ENCODE results near the gene EMP3.
"Not testable (repeated sequence)": the region's sequence is repeated elsewhere in the genome, so short reads cannot be mapped to it uniquely, and the experiment has no call there.

EMP3 gene

DNA sequence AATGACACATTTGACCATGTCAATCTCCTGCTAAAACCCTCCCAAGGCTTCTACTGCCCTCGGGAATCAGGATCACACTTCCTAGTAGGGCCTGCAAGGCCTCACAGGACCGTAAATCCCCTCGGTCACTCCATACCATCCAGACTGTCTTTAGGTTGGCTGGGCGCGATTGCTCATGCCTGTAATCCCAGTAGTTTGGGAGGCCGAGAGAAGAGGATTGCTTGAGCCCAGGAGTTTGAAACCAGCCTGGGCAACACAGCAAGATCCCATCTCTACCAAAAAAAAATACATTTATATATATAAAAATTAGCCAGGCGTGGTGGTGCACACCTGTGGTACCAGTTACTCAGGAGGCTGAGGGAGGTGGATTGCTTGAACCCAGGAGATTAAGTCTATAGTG is 23.4 kb downstream of the EMP3 start:
- no peak for DNase-seq

DNA sequence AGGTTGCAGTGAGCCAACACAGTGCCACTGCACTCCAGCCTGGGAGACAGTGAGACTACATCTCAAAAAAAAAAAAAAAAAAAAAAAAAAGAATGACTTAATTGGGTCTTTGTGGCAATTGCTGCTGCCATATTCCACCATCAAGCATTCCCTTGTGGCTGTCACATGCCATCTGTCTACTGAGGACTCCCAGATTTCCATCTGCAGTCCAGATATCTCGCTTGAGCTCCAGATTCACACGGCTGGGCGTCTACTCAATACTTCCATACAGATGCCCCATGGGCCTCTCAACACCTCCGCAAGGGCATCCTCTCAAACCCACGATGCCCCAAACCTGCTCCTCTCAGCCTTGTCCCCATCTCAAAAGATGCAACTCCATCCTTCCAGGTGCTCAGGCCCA is 25.5 kb downstream of the EMP3 start:
- DNase-seq: no peak

- DNase-seq: no peak
Observed at GRCh38 chr19:48351341-48351752, 26.0 kb downstream of the EMP3 start.

GRCh38 chr19:48353677-48354076 is 28.3 kb downstream of the EMP3 start:
- DNase-seq: no peak

- DNase-seq: no peak
Observed at GRCh38 chr19:48354332-48354992, 29.1 kb downstream of the EMP3 start.

GRCh38 chr19:48355365-48355954 is 30.1 kb downstream of the EMP3 start:
- no peak for DNase-seq

- DNase-seq: no peak
Observed at GRCh38 chr19:48359123-48359522, 33.8 kb downstream of the EMP3 start.

DNA sequence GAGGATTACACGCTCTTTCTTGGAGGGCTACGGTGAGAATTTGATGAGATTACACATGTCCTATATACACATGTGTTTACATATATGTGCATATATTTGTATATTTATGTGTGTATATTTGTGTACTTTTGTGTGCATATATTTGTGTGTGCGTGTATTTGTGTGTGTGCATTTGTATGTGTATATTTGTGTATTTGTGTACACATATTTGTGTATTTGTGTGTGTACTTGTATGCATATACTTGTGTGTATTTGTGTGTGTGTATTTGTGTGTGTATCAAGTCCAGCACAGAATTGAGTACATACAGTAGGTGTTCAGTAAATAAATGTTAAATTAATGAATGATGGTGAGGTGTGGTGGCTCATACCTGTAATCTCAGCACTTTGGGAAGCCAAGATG is 36.6 kb downstream of the EMP3 start:
- no peak for DNase-seq

DNA sequence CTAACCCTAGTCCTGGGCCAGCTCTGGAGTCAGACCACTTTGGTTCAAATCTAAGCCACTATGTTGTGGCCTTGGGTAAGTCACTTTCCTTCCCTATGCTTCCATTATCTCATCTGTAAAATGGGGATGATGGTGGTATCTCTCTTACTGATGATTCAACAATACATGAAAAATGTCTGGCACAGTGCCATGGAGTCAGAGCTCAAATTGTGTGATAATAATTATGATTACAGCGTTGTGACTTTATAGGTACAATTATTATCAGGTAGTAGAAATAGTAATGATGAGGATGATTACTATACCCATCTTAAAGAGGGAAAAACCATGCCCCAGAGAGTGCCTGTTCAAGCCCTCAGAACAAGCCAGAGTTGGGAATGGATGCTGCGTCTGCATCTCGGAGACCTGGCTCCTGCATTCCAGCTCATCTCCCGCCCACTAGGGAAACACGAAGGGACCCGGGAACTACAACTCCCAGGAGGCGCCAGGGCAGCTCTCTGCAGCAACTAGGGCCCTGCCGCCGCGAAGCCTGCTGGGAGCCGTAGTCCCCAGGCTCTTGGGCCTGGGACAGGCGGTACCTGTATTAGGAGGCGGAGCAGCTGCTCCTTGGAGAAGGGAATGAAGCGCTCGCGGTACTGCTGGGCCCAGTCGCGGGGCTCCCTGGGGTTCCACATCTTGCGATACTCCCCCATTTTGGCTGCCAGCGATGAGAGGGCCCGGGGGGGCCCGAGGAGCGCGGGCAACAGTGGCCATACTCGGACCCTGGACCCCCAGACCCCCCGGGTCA is 37.6 kb downstream of the EMP3 start:
- DNase-seq: peak; percentile 72

- no peak for DNase-seq
Observed at GRCh38 chr19:48363500-48363809, 38.1 kb downstream of the EMP3 start.

DNA sequence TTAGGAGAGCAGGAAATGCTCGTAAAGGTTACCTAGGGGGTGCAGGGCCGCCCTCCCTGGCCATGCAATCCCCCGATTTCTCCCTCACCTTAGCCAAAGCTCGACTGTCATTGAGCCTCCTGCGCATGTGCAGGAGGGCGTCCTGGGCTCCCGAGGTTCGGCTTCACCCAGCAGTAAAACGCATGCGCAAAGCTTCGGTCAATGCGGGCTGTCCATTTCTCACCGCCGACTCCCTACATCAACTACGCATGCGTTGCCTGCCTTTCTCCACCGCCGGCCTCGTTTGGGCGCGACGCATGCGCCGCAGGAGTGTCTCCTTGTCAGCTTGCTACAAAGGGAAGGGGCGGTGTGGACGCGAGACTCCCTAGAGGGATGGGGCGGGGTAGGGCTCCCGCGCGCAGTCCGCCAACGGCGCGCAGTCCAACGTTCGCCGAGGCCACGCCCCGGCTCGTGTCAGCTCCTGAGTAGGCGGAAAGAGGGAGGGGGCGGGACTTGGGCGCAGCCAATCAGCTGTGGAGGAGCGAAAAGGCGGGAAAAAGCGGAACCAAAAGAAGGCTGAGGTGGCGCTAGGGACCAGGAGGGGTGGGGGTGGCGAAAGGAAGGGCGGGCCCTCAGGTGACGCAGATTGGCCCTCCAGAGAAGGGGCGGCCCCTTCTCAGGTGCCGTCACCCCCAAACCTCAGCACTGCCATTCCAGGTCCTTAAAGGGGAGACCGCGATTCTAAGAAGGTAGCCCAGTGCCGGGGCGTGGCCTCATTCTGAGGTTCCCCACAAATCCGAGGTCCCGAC is 38.7 kb downstream of the EMP3 start, which contains the start of the genes SYNGR4 and TMEM143:
Gene SYNGR4, plus strand, starts transcription at position 558 of the 788 bp plus-strand sequence. CDS start 1,476 bp downstream, outside the sequence.
Gene TMEM143, minus strand, starts transcription at position 131 of the 788 bp plus-strand sequence. Its CDS starts 20 bp downstream, at position 111.
- peak; percentile 98 for DNase-seq

GRCh38 chr19:48364598-48365348 is 39.4 kb downstream of the EMP3 start:
- no peak for DNase-seq

DNA sequence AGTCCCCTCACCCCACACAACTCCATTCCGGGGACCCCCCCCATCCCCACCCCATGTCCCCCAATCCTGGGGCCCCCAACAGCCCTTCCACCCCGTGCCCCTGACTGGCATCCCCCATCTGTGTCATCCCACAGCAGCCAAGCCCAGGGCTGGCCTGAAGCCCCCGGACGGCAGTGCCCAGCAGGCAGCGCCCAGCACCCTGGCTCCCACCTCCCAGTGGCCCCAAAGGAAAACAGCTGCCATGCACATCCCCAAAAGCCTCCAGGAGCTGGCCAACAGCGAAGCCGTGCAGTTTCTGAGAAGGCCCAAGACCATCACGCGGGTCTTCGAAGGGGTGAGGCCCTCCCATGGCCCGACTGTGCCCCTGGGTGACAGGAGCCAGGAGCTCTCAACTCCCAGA is 40.2 kb downstream of the EMP3 start:
- no peak for DNase-seq

DNA sequence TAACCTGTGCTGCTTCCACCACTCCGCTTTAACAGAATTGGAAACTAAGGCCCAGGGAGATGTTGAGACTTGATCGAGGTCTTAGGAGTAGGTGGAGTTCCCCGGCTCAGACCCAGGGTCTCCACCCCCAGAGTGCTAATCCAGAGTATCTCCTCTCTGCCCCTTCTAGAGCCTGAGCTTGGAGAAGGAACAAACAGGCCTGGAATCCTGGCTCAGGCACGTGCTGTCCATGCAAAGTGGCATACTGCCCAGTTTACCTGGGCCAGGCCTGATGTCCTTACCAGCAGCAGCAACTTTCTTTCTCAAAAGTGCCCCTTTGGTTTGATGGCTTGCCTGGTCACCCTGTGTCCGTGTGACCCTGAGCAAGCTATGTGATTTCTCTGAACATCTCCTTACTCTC is 42.5 kb downstream of the EMP3 start:
- no peak for DNase-seq

- DNase-seq: no peak
Observed at GRCh38 chr19:48368936-48369335, 43.6 kb downstream of the EMP3 start.

DNA sequence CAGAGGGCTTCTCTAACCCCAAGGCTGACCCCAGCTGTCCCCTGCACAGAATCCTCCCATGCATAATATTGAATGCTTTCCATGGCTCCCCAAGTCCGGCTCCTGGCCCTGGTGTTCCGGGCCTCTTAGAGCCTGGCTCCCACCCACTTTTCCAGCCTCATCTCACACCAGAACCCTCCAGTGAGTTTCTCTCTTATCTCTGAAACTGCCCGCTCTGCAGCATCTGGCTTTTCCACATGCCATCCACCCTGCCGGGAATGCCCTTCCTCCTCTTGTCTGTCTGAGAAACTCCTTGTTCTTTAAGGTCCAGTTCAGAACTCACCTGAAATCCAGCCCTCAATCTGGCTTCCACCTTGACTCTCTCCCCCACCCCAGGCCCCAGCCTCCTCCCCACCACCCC is 45.6 kb downstream of the EMP3 start:
- no peak for DNase-seq

- DNase-seq: no peak
Observed at GRCh38 chr19:48371367-48371766, 46.0 kb downstream of the EMP3 start.

DNA sequence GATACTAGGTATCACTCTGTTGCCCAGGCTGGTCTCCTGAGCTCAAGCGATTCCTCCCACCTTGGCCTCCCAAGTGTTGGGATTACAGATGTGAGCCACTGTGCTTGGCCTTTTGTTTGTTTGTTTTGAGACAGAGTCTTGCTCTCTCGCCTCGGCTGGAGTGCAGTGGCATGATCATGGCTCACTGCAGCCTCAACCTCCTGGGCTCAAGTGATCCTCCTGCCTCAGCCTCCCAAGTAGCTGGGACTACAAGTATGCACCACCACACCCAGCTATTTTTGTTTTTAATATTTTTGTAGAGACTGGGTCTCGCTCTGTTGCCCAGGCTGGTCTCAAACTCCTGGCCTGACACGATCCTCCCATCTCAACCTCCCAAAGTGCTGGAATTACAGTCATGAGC is 46.4 kb downstream of the EMP3 start:
- not testable (repeated sequence) for DNase-seq

GRCh38 chr19:48372904-48373303 is 47.6 kb downstream of the EMP3 start:
- no peak for DNase-seq

DNA sequence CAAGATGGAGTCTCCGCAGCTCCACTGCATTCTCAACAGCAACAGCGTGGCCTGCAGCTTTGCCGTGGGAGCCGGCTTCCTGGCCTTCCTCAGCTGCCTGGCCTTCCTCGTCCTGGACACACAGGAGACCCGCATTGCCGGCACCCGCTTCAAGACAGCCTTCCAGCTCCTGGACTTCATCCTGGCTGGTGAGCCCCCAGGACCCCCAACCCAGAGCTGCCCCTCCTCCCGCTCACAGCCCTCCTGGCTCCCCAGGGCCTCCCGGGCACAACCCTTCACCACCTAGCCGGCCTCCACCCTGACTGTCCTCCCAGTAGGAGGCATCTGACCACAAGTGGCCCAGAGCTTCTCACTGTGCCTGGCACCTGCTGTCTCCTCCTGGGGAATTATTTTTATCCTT is 48.2 kb downstream of the EMP3 start:
- no peak for DNase-seq

- no peak for DNase-seq
Observed at GRCh38 chr19:48378194-48378570, 52.8 kb downstream of the EMP3 start.

DNA sequence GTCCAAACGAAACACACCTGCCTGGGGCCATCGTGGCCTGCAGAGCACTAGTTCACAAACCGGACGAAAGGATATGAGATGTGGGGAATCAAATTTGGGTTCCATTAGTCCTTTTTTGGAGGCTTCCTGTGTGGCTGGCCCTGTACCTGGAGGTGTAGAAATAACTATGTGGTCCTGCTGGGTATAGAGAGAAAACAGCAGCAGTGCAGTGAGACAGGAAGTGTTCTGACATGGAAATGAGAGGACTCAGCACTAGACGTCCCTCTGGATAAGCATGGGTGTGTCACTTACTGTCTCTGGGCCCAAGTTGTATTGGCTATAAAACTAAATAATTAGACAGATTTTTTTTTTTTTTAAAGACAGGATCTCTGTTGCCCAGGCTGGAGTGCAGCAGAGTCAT is 53.7 kb downstream of the EMP3 start:
- DNase-seq: no peak

Data from activated gamma-delta T cell (primary cell).